GM19025 (cell line): ENCODE data around the gene CD6.
"Not testable (repeated sequence)": the region's sequence is repeated elsewhere in the genome, so short reads cannot be mapped to it uniquely, and the experiment has no call there.

Experiments used
- ATAC-seq: cut with Tn5 transposase; IDR thresholded peaks from one replicate; pipeline ENCODE4 v1.9.1; 2021; ENCODE audit warnings: mild to moderate bottlenecking, low read depth, moderate library complexity; ENCODE audit not compliant: unreplicated experiment

The CD6 gene

GRCh38 chr11:60951904-60952741 is 19.4 kb upstream of the CD6 start, which contains the start of gene SLC15A3:
SLC15A3 (minus strand) TSS chr11:60952176; CDS start chr11:60951551, 625 bp downstream.
- ATAC-seq, result peak; percentile 59

GRCh38 chr11:60952742-60953170 is 18.7 kb upstream of the CD6 start:
- no peak for ATAC-seq

GRCh38 chr11:60953781-60954180 is 17.7 kb upstream of the CD6 start:
- no peak for ATAC-seq

- no peak for ATAC-seq
Observed at GRCh38 chr11:60954421-60954820, 17.1 kb upstream of the CD6 start.

- no peak for ATAC-seq
Observed at GRCh38 chr11:60955571-60955970, 15.9 kb upstream of the CD6 start.

- ATAC-seq, result no peak
Observed at GRCh38 chr11:60957188-60957587, 14.3 kb upstream of the CD6 start.

- no peak for ATAC-seq
Observed at GRCh38 chr11:60959431-60959830, 12.0 kb upstream of the CD6 start.

- ATAC-seq, result no peak
Observed at GRCh38 chr11:60960405-60960804, 11.1 kb upstream of the CD6 start.

GRCh38 chr11:60964801-60965200 is 6.7 kb upstream of the CD6 start:
- ATAC-seq, result no peak

GRCh38 chr11:60966890-60967289 is 4.6 kb upstream of the CD6 start:
- ATAC-seq, result no peak

- no peak for ATAC-seq
Observed at GRCh38 chr11:60968223-60968622, 3.3 kb upstream of the CD6 start.

GRCh38 chr11:60970369-60970774 is 1.1 kb upstream of the CD6 start:
- ATAC-seq, result no peak

GRCh38 chr11:60970890-60971289 is 590 bp upstream of the CD6 start:
- no peak for ATAC-seq

- ATAC-seq, result no peak
Observed at GRCh38 chr11:60972182-60973030, 926 bp downstream of the CD6 start.

GRCh38 chr11:60973699-60974098 is 2.2 kb downstream of the CD6 start:
- no peak for ATAC-seq

GRCh38 chr11:60974316-60974715 is 2.8 kb downstream of the CD6 start:
- ATAC-seq, result not testable (repeated sequence)

GRCh38 chr11:60974726-60975125 is 3.2 kb downstream of the CD6 start:
- no peak for ATAC-seq

- no peak for ATAC-seq
Observed at GRCh38 chr11:60977224-60977623, 5.7 kb downstream of the CD6 start.

GRCh38 chr11:60977836-60978235 is 6.4 kb downstream of the CD6 start:
- no peak for ATAC-seq

GRCh38 chr11:60978546-60979380 is 7.3 kb downstream of the CD6 start:
- no peak for ATAC-seq

GRCh38 chr11:60981515-60981914 is 10.0 kb downstream of the CD6 start:
- no peak for ATAC-seq
